ENCODE data around the gene RAD51B. TPM values are rescaled to one million over a fixed set of nuclear protein-coding genes. Genes with fewer than 3 reads are reported as not detected.

The RAD51B gene
- polyA plus RNA-seq, 3 donors = 3.6 to 11.6 (median 9.4) TPM

- Histone ChIP-seq H3K79me2 (ENCODE audit: insufficient read depth, low read length) (no peaks in the 10 kb centered on the region), H3K4me3 (replicated peaks in 1 of 3; ENCODE audit: low read depth in 2 of 3, low read length in 3 of 3) (no peak overlapping the region), H3K4me1 (ENCODE audit: control insufficient read depth in 1 of 2, insufficient read depth in 2 of 2, low read length in 2 of 2) (no peaks in the 10 kb centered on the region), H3K27me3 (ENCODE audit: control insufficient read depth in 2 of 2, insufficient read depth in 2 of 2, low read length in 2 of 2) (no peaks in the 10 kb centered on the region), H4K20me1 (ENCODE audit: insufficient read depth, low read length) (no peaks in the 10 kb centered on the region), H3K9ac (ENCODE audit: insufficient read depth, low read length, poor library complexity, severe bottlenecking) (no peak overlapping the region), H3K9me3 (replicated peaks in 1 of 2; ENCODE audit: control insufficient read depth in 1 of 2, insufficient read depth in 1 of 2, low read length in 2 of 2) (no peaks in the 10 kb centered on the region), H3K36me3 (replicated peaks in 1 of 2; ENCODE audit: control insufficient read depth in 1 of 2, insufficient read depth in 2 of 2, low read length in 2 of 2) (no peaks in the 10 kb centered on the region), H3K4me2 (replicated peaks; ENCODE audit: extremely low read depth, low read length, poor library complexity, severe bottlenecking) (no peak overlapping the region), H3K27ac (ENCODE audit: low read depth in 1 of 2, low read length in 2 of 2) (no peak overlapping the region), H2AFZ (ENCODE audit: insufficient read depth, low read depth, low read length, poor library complexity, severe bottlenecking) (no peak overlapping the region)
- TF ChIP-seq CTCF (IDR thresholded peaks at IDR 0.05) = no peak
- Mint-ChIP-seq H3K27me3 (ENCODE audit: low read depth in 3 of 3) (peaks cover 0 to 6% (median 5%) of the 10 kb centered on the region in 3 donors), H3K4me3 (no peak overlapping the region), H3K9me3 (peaks cover 0 to 3% (median 0%) of the 10 kb centered on the region in 7 donors), H3K36me3 (peaks cover 0 to 2% of the 10 kb centered on the region in 2 donors), H3K27ac (no peak overlapping the region), H3K4me1 (peaks cover 9% of the 10 kb centered on the region)
- no peak for DNase-seq
- intact Hi-C loops (cut with micrococcal nuclease) = no loop called here
- WGBS (ENCODE audit: insufficient coverage) = 96% methylated on average over 5 of the region's 6 CpGs
These were observed 672.2 kb downstream of the RAD51B start for GRCh38 chr14:68491793-68492192.

GRCh38 chr14:68492381-68493151 is 673.0 kb downstream of the RAD51B start:
- H3K4me2 ChIP-seq (replicated peaks; ENCODE audit: extremely low read depth, low read length, poor library complexity, severe bottlenecking) = no peak overlapping the region
- H3K27me3 Mint-ChIP-seq (ENCODE audit: low read depth in 3 of 3) = peaks cover 0 to 6% (median 5%) of the 10 kb centered on the region in 3 donors
- no peaks in the 10 kb centered on the region for H3K79me2 ChIP-seq (ENCODE audit: insufficient read depth, low read length)
- H4K20me1 ChIP-seq (ENCODE audit: insufficient read depth, low read length) = no peaks in the 10 kb centered on the region
- H3K36me3 Mint-ChIP-seq = peaks cover 0 to 2% of the 10 kb centered on the region in 2 donors
- 100% methylated on average over 1 of the region's 5 CpGs for WGBS (ENCODE audit: insufficient coverage)
- H3K9ac ChIP-seq (ENCODE audit: insufficient read depth, low read length, poor library complexity, severe bottlenecking) = no peak overlapping the region
- no peaks in the 10 kb centered on the region for H3K4me1 ChIP-seq (ENCODE audit: control insufficient read depth in 1 of 2, insufficient read depth in 2 of 2, low read length in 2 of 2)
- H3K27me3 ChIP-seq (ENCODE audit: control insufficient read depth in 2 of 2, insufficient read depth in 2 of 2, low read length in 2 of 2) = no peaks in the 10 kb centered on the region
- intact Hi-C loops (cut with micrococcal nuclease) = no loop called here
- no peaks in the 10 kb centered on the region for H3K9me3 ChIP-seq (replicated peaks in 1 of 2; ENCODE audit: control insufficient read depth in 1 of 2, insufficient read depth in 1 of 2, low read length in 2 of 2)
- no peak overlapping the region for H3K4me3 Mint-ChIP-seq
- DNase-seq = no peak
- no peak overlapping the region for H2AFZ ChIP-seq (ENCODE audit: insufficient read depth, low read depth, low read length, poor library complexity, severe bottlenecking)
- H3K27ac ChIP-seq (ENCODE audit: low read depth in 1 of 2, low read length in 2 of 2) = no peak overlapping the region
- no peak for TF ChIP-seq CTCF (IDR thresholded peaks at IDR 0.05)
- H3K36me3 ChIP-seq (replicated peaks in 1 of 2; ENCODE audit: control insufficient read depth in 1 of 2, insufficient read depth in 2 of 2, low read length in 2 of 2) = no peaks in the 10 kb centered on the region
- H3K27ac Mint-ChIP-seq = peak overlapping the region in 1 of 7 donors; percentile 1
- peaks cover 0 to 3% (median 0%) of the 10 kb centered on the region in 7 donors for H3K9me3 Mint-ChIP-seq
- H3K4me1 Mint-ChIP-seq = peaks cover 9% of the 10 kb centered on the region
- H3K4me3 ChIP-seq (replicated peaks in 1 of 3; ENCODE audit: low read depth in 2 of 3, low read length in 3 of 3) = no peak overlapping the region
